WERI-Rb-1 (cell line): ENCODE measurements around the gene TMEM165.

Experiments used
- DNase-seq: peaks from one replicate; pipeline ENCODE4 v3.0.0-alpha.2; 2020
- H3K27ac ChIP-seq: fragments of 250-450 bp; sonication (Bioruptor Pico); 2 replicates; pipeline ENCODE4 v1.5.1; 2020; ENCODE audit warnings: mild to moderate bottlenecking, moderate library complexity
- H3K27me3 ChIP-seq: fragments of 250-450 bp; sonication (Bioruptor Pico); 2 replicates; pipeline ENCODE4 v1.5.1; 2021; ENCODE audit warnings: mild to moderate bottlenecking, low read depth, moderate library complexity; ENCODE audit not compliant: insufficient read depth, severe bottlenecking
- H3K36me3 ChIP-seq: fragments of 250-450 bp; sonication (Bioruptor Pico); 2 replicates; pipeline ENCODE4 v1.5.1; 2020; ENCODE audit warnings: mild to moderate bottlenecking, moderate library complexity
- H3K4me3 ChIP-seq: 2 replicates; pipeline ENCODE4 v1.5.1; 2011; ENCODE audit warnings: low read depth, mild to moderate bottlenecking, control low read depth, low read length
- H3K9me3 ChIP-seq: fragments of 250-450 bp; sonication (Bioruptor Pico); 2 replicates; pipeline ENCODE4 v1.5.1; 2021; ENCODE audit warnings: mild to moderate bottlenecking, moderate library complexity; ENCODE audit not compliant: severe bottlenecking
- TF ChIP-seq, protein P1 (sequence below): IDR thresholded peaks from 2 replicates; pipeline ENCODE4 v1.5.1; 2011; ENCODE audit warnings: low read depth, mild to moderate bottlenecking, control low read depth, inconsistent platforms, low read length

Gene TMEM165

DNA sequence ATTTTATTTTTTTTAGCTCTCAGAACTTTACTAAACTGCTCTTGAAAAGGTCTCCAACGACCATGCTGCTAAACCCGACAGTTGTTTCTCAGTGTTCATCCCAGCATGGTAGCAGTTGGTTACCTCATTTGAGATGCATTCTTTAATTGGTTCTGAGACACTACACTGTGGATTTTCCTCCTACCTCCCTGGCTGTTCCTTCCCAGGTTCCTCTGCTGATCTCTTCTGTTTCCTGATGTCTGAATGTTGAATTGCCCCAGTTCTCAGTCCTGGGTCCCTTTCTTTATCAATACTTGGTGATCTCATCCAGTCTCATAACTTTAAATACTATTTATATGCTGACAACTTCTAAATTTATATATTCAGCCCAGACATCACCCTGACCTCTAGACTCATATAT is 19.1 kb upstream of the TMEM165 start:
- TF ChIP-seq, protein P1, sequence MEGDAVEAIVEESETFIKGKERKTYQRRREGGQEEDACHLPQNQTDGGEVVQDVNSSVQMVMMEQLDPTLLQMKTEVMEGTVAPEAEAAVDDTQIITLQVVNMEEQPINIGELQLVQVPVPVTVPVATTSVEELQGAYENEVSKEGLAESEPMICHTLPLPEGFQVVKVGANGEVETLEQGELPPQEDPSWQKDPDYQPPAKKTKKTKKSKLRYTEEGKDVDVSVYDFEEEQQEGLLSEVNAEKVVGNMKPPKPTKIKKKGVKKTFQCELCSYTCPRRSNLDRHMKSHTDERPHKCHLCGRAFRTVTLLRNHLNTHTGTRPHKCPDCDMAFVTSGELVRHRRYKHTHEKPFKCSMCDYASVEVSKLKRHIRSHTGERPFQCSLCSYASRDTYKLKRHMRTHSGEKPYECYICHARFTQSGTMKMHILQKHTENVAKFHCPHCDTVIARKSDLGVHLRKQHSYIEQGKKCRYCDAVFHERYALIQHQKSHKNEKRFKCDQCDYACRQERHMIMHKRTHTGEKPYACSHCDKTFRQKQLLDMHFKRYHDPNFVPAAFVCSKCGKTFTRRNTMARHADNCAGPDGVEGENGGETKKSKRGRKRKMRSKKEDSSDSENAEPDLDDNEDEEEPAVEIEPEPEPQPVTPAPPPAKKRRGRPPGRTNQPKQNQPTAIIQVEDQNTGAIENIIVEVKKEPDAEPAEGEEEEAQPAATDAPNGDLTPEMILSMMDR: no peak
- H3K36me3 ChIP-seq: no peaks in the 10 kb centered on the region
- no peaks in the 10 kb centered on the region for H3K9me3 ChIP-seq
- H3K4me3 ChIP-seq: no peak overlapping the region
- DNase-seq: no peak
- no peak overlapping the region for H3K27ac ChIP-seq
- no peaks in the 10 kb centered on the region for H3K27me3 ChIP-seq

DNA sequence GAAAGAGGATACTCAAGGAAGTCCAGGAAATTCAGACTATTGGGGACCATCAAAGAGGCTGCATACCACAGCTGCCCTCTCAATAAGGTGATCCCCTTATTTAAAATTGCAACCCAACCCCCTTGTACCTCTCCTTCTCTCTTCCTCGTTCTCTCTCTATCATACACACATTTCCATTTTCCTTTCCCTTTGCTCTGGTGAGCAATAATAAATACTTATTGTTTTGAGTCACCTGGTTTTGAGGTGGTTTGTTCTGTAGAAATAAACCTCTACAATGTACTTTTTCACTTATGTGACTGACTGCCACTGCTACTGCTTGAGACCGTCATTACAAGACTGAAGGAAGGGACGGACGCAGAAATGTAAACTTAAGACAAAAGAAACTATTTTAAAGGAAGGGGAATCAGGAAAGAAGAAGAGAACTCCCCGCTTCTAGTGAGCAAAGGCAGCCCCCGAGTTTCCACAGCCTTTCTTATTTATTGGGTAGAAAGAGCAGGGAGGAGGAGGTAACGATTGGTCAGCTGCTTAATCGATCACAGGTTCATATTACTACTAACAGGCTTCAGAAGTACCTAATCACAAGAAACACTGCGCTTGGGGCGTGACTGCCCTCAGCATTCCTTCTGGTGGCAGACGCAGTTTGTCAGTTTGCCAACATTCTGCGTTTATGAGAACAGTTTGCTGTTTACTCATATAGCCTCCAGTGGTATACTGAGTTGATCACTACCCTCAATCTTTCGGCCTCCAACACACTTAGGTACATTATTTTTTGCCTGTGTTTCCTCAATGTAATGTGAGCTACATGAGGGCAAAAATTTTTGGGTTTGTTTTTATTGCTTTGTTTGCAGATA is 16.9 kb upstream of the TMEM165 start:
- H3K27ac ChIP-seq: no peak overlapping the region

GRCh38 chr4:55380576-55380975 is 15.2 kb upstream of the TMEM165 start:
- no peak overlapping the region for H3K27ac ChIP-seq
- H3K27me3 ChIP-seq: no peaks in the 10 kb centered on the region

More for the DNA sequence above, 16.9 kb upstream of the TMEM165 start:
- TF ChIP-seq, protein P1: no peak
- Histone ChIP-seq H3K36me3 (no peaks in the 10 kb centered on the region), H3K27me3 (no peaks in the 10 kb centered on the region), H3K4me3 (no peak overlapping the region), H3K9me3 (no peaks in the 10 kb centered on the region)
- DNase-seq: no peak

DNA sequence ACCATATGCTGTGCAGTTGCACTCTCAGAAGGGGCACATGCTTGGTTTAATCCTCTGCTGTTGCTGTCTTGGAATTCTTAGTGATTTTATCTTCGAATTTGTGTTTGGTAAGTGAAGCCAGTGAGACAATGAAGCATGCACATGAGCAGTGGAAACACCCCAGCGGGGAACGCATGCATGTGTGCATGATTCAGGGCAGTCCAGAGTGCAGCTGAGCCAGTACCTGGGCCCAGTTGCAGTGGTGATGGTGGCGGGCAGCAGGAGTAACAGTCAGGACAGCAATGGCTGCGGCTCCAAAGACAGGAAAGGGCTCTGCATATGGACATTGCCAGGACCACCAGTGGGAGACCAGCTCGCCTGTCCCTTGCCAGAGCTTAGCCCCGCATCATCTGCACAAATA is 14.3 kb upstream of the TMEM165 start:
- TF ChIP-seq, protein P1: no peak
- DNase-seq: no peak
- H3K9me3 ChIP-seq: no peaks in the 10 kb centered on the region
- H3K36me3 ChIP-seq: no peaks in the 10 kb centered on the region
- H3K27ac ChIP-seq: no peak overlapping the region
- no peaks in the 10 kb centered on the region for H3K27me3 ChIP-seq
- H3K4me3 ChIP-seq: no peak overlapping the region

More at GRCh38 chr4:55380576-55380975, 15.2 kb upstream of the TMEM165 start:
- H3K4me3 ChIP-seq: no peak overlapping the region
- no peaks in the 10 kb centered on the region for H3K9me3 ChIP-seq
- no peaks in the 10 kb centered on the region for H3K36me3 ChIP-seq
- TF ChIP-seq, protein P1: no peak
- no peak for DNase-seq

DNA sequence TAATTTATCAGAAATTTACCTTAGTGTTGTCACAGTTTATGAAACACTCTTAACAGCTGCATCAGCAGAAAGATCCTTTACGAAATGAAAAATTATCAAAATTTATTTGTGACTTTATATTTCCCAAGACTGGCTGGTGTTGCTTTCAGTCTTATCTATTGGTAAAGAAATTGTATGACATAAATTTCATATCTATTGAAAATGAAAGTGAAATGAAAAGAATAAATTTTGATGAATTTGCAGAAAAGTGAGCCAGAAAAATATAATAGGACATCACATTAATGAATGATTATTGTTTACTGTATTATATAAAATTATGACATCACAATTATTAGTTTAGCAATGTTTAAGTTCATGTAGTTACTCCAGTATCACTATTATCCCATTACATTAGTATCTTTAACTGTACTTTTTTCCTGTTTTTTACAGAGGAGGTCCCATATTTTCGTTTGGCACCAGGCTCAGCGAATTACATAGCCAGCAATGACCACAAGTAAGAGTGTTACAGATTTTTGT is 13.2 kb upstream of the TMEM165 start:
- H3K4me3 ChIP-seq: no peak overlapping the region
- H3K27me3 ChIP-seq: no peaks in the 10 kb centered on the region
- DNase-seq: no peak

More for the DNA sequence above, 13.2 kb upstream of the TMEM165 start:
- H3K9me3 ChIP-seq: no peaks in the 10 kb centered on the region
- TF ChIP-seq, protein P1: no peak
- H3K36me3 ChIP-seq: no peaks in the 10 kb centered on the region
- H3K27ac ChIP-seq: no peak overlapping the region
